BLaER1 treated with 17β-estradiol and CSF1 and Interleukin-3, amounts not matched to agents 10 nM and 100 nM (cell line): Measurements from ENCODE around the gene SPOUT1.
A peak's percentile ranks its signal among the peaks of the same experiment; 100 is the strongest.

ENCODE experiments used
- H3K27ac ChIP-seq, 11 experiments: shearing (Covaris generic); formaldehyde crosslinking; 2 replicates each; pipeline ENCODE4 v1.8.1; 2022
- H3K27me3 ChIP-seq, 11 experiments: shearing (Covaris generic); formaldehyde crosslinking; 2 replicates each; pipeline ENCODE4 v1.8.1; 2022
- H3K36me3 ChIP-seq, 11 experiments: shearing (Covaris generic); formaldehyde crosslinking; 2 replicates each; pipeline ENCODE4 v1.8.1; 2022
- H3K4me1 ChIP-seq, 10 experiments: shearing (Covaris generic); formaldehyde crosslinking; 2 replicates each; pipeline ENCODE4 v1.8.1; 2022
- H3K4me2 ChIP-seq, 11 experiments: shearing (Covaris generic); formaldehyde crosslinking; 2 replicates each; pipeline ENCODE4 v1.8.1; 2022
- H3K4me3 ChIP-seq, 10 experiments: shearing (Covaris generic); formaldehyde crosslinking; 2 replicates each; pipeline ENCODE4 v1.8.1; 2022
- H3K9ac ChIP-seq, 11 experiments: shearing (Covaris generic); formaldehyde crosslinking; 2 replicates each; pipeline ENCODE4 v1.8.1; 2022
- H3K9me3 ChIP-seq, 11 experiments: shearing (Covaris generic); formaldehyde crosslinking; replicated peaks in 1 of 11; 2 replicates each; pipeline ENCODE4 v1.8.1; 2022
- H4K20me1 ChIP-seq, 11 experiments: shearing (Covaris generic); formaldehyde crosslinking; 2 replicates each; pipeline ENCODE4 v1.8.1; 2022
- Cebpa-rat ChIP-seq, 11 experiments: shearing (Covaris generic); IDR thresholded peaks; 2 replicates each; pipeline ENCODE4 v1.8.1; 2022

SPOUT1 gene

GRCh38 chr9:128771745-128772519 lies 57.7 kb downstream of the SPOUT1 start, which contains the start of gene ZER1:
TSS of gene ZER1 (minus strand) at chr9:128771927. CDS start at chr9:128755565, 16,362 bp downstream.
- H4K20me1 ChIP-seq, result no peaks in the 10 kb centered on the region
- peak within 1 kb of the TSS; percentile 90 to 99 (median 95) for H3K4me2 ChIP-seq
- H3K9me3 ChIP-seq, result peaks cover 13 to 20% (median 19%) of the 10 kb centered on the region in 11 experiments
- no peak for TF ChIP-seq Cebpa-rat (IDR thresholded peaks at IDR 0.05)
- H3K27me3 ChIP-seq, result no peaks in the 10 kb centered on the region
- peak within 1 kb of the TSS; percentile 77 to 89 (median 86) for H3K9ac ChIP-seq
- peaks cover 15 to 31% (median 23%) of the 10 kb centered on the region in 10 experiments for H3K4me1 ChIP-seq
- H3K36me3 ChIP-seq, result peaks cover 0 to 11% (median 4%) of the 10 kb centered on the region in 11 experiments; a peak in 6 of 22 replicates
- peak within 1 kb of the TSS; percentile 65 to 90 (median 84) for H3K27ac ChIP-seq
- peak within 1 kb of the TSS; percentile 75 to 92 (median 84) for H3K4me3 ChIP-seq

GRCh38 chr9:128771094-128771721 lies 58.4 kb downstream of the SPOUT1 start:
- H3K9ac ChIP-seq, result peak overlapping the region; percentile 77 to 89 (median 86)
- no peaks in the 10 kb centered on the region for H4K20me1 ChIP-seq
- H3K9me3 ChIP-seq, result peaks cover 9 to 13% (median 13%) of the 10 kb centered on the region in 11 experiments
- H3K36me3 ChIP-seq, result peaks cover 0 to 11% (median 4%) of the 10 kb centered on the region in 11 experiments; a peak in 6 of 22 replicates
- peaks cover 15 to 31% (median 23%) of the 10 kb centered on the region in 10 experiments for H3K4me1 ChIP-seq
- no peak for TF ChIP-seq Cebpa-rat (IDR thresholded peaks at IDR 0.05)
- peak overlapping the region; percentile 90 to 99 (median 95) for H3K4me2 ChIP-seq
- H3K4me3 ChIP-seq, result peak overlapping the region; percentile 75 to 92 (median 84)
- H3K27ac ChIP-seq, result peak overlapping the region; percentile 65 to 90 (median 84)
- no peaks in the 10 kb centered on the region for H3K27me3 ChIP-seq

GRCh38 chr9:128770286-128771030 lies 59.1 kb downstream of the SPOUT1 start:
- H3K4me2 ChIP-seq, result peak overlapping the region; percentile 90 to 99 (median 95)
- H3K4me3 ChIP-seq, result peak overlapping the region; percentile 75 to 92 (median 84)
- no peaks in the 10 kb centered on the region for H3K27me3 ChIP-seq
- TF ChIP-seq Cebpa-rat (IDR thresholded peaks at IDR 0.05), result no peak
- H3K4me1 ChIP-seq, result peaks cover 15 to 31% (median 23%) of the 10 kb centered on the region in 10 experiments
- H3K9ac ChIP-seq, result peak overlapping the region; percentile 77 to 89 (median 86); a peak in 21 of 22 replicates
- peaks cover 0 to 12% (median 4%) of the 10 kb centered on the region in 11 experiments; a peak in 6 of 22 replicates for H3K36me3 ChIP-seq
- no peaks in the 10 kb centered on the region for H4K20me1 ChIP-seq
- H3K27ac ChIP-seq, result peak overlapping the region in 8 of 11 experiments; percentile 65 to 90 (median 84); a peak in 9 of 22 replicates
- H3K9me3 ChIP-seq, result peaks cover 2 to 6% (median 5%) of the 10 kb centered on the region in 11 experiments; a peak in 19 of 22 replicates
